Adipose tissue (tissue), 3 donors: ENCODE data around the gene SRMS. TPM values are rescaled to one million over a fixed set of nuclear protein-coding genes. Genes with fewer than 3 reads are reported as not detected.
A peak's percentile ranks its signal among the peaks of the same experiment; 100 is the strongest.
"Not testable (repeated sequence)": the region's sequence is repeated elsewhere in the genome, so short reads cannot be mapped to it uniquely, and the experiment has no call there.

Experiments used
- H3K27ac ChIP-seq: one replicate; pipeline ENCODE4 v1.5.1; 2013; ENCODE audit warnings: low read depth, low read length
- WGBS, 3 donors: extraction: QIAGEN DNeasy Blood & Tissue Kit; methylation state at CpG; one replicate each; pipeline ENCODE4 v1.1.7; 2013; 5-methylcytosine and 5-hydroxymethylcytosine counted together
- polyA plus RNA-seq, 3 donors: library from polyadenylated mRNA; stranded (reverse); fragments of 200-250 nt; gene quantifications; one replicate each; pipeline ENCODE4 v1.2.3, GENCODE V29; 2013
- donor health status: healthy with polysubstance abuse.
- donor health status: Bipolar disorder and iron deficiency.
- donor health status: healthy.

The SRMS gene
- polyA plus RNA-seq, 3 donors: 0.06 TPM; not detected in 2

DNA sequence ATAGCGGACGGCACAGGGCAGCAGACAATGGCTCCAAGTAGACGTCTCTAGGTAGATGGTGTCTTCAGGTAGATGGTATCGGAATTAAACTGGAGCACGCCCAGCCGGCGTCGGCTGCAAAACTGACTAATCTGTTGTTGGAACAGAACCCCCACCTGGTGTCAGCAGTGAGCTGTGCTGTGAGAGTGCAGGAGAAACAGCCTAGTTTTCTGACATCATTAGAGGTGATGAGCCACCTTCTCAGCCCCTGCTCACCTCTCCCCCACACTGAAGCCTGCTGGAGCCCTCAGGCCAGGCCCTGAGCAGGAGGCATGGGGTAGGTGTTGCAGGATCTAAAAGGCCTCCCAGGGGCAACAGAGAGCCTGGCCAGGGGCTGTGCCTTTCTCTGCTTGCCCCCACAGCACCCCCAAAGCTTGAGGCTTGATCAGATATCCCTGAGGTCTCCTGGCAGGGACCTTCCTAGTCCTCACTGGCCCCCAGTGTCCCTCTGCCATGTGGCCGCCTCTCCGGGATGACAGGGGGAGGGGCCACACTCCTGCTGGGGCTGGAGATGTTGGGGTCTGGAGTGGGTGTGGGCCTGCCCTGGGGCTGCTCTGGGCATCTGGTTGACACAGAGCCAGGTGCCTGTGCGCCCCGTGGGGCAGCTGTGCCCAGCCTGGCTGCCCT is 33.4 kb upstream of the SRMS start:
- WGBS, 3 donors: 44 to 61% (median 55%) methylated on average over 11 to 12 of the region's 12 CpGs
- no peak overlapping the region for H3K27ac ChIP-seq

DNA sequence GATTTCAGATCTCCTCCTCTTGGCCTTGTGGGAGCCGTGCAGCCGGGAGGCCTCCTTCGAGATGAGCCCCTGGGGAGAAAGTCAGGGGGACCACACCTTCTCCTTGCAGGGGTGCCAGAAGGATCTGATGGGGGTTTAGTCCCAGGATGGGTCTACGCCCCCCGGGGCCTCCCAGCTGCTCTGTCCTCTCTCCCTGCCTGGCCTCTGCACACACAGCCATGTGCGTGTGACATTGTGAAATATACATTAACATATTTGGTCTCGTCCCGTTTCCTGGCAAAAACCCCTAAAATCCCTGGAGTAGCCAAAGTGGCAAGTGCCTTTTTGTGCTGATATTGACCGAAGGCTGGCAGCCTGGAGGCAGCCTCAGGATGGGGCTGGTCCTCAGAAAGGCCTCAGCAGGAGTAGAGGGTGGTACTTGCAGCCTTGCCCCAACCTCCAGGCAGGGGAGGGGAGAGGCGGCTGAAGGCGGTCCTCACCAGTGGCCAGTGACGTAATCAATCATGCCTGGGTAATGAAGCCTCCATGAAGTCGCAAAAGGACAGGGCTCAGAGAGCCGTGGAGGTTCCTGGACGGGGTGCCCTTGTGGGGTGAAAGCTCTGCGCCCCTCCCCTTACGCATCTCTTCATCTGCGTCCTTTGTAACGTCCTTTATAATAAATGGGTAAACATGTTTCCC is 31.6 kb upstream of the SRMS start:
- WGBS, 3 donors: 62 to 68% (median 65%) methylated on average over 16 to 19 of the region's 19 CpGs

GRCh38 chr20:63578224-63579016 is 30.9 kb upstream of the SRMS start:
- no peak overlapping the region for H3K27ac ChIP-seq
- 77 to 80% (median 79%) methylated on average over 26 of the region's 26 CpGs for WGBS, 3 donors

More for the DNA sequence above, 31.6 kb upstream of the SRMS start:
- H3K27ac ChIP-seq: no peak overlapping the region

- WGBS, 3 donors: 63 to 79% (median 72%) methylated on average over 19 of the region's 19 CpGs
- no peak overlapping the region for H3K27ac ChIP-seq
Observed at GRCh38 chr20:63577317-63577894, 29.9 kb upstream of the SRMS start.

DNA sequence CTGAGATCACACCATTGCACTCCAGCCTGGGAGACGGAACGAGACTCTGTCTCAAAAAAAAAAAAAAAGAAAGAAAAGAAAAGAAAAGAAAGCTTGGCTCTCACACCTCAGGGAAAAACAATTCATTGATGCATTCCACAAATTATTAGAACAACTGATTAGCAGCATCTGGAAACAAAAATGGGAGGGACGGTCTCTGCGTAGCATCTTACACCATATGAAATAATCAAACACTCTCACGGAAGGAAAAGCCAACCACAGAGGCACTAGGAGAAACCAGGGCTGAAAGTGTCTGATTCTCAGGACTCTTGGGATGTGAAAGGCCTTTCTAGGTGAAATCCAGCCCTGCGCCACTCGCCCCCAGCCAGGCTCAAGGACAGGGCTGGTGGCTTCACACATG is 28.8 kb upstream of the SRMS start:
- WGBS, 3 donors: 82 to 90% (median 83%) methylated on average over 7 of the region's 7 CpGs

GRCh38 chr20:63574829-63575743 is 27.5 kb upstream of the SRMS start:
- H3K27ac ChIP-seq: no peak overlapping the region
- WGBS, 3 donors: 66 to 71% (median 68%) methylated on average over 28 of the region's 28 CpGs

More for the DNA sequence above, 28.8 kb upstream of the SRMS start:
- H3K27ac ChIP-seq: no peak overlapping the region

DNA sequence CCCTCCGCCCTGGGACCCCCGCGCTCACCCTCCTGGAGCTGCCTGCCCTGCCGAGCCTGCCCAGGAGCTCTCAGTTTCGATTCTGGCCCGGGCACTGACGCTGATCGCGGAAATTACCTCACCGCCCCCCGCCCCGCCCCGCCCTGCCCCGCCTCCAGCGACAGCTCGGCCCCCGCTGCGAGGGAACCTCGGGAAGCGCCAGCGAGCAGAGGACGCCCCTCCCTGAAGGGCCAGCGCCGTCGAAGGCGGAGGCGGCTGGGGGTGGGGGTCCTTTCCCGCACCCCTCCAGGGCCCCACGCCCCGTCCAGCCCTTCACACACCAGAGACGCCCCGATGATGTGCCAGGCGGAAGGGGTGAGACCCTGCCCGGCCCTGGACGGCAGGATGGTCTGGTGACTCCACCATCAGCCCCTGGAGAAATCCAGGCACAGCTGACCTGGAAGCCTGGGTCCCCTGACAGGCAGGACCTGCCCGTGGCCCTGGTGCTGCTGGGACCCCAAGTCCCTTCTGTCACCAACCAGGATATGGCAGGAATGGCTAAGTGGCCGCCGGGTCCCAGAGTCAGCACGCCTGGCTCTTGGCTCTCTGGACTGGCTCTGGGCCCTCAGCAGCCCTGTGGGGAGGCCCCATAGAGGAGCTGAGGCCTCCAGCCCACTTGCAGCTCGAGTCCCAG is 26.7 kb upstream of the SRMS start, which contains the start of gene HELZ2:
HELZ2 (minus strand) TSS at position 84 of the 673 bp plus-strand sequence. CDS start 1,854 bp downstream, outside the sequence.
- 8 to 11% (median 8%) methylated on average over 24 to 40 of the region's 40 CpGs for WGBS, 3 donors
- peak within 1 kb of the TSS; percentile 88 for H3K27ac ChIP-seq

GRCh38 chr20:63573647-63574131 is 26.1 kb upstream of the SRMS start:
- 1 to 3% (median 2%) methylated on average over 14 to 24 of the region's 24 CpGs for WGBS, 3 donors
- peak overlapping the region; percentile 88 for H3K27ac ChIP-seq

DNA sequence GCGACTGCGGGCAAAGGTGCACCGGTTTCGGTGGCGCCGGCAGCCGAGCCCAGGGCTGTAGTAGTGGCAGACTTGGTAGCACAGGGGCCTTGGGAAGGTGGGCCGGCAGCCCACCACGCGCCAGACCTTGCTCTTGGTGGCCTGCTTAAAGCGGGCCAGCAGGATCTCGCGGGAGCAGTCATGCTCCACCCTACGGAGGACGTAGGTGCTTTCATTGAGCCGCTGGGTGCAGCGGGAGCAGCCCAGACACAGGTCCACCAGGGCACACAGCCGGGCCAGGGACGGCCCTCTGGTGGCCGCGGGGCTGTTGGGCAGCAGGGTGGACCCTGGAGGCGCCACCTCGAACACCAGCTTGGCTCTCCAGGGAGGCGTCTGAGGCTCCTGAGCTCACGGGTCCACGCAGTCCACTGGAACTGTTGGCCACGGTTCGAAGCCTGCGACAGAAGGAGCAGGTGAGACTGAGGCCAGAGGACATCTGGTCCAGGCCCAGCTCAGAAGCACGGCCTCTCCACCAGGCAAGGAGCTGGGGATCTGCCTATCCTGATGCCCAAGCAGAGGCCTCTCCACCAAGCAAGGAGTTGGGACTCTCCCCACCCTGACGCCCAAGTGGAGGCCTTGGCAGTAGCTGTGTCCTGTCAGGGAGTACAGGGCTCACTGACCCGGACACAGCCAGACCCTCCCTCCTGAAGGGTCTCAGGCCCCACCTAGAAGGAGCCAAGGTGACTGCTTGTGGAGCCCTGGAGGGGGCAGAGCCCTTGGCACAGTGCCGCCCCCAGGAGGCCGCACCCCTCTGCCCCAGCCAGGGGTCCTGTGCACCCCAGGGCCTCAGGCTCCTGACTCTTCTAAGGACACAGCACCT is 25.5 kb upstream of the SRMS start:
- no peak overlapping the region for H3K27ac ChIP-seq
- WGBS, 3 donors: 85 to 88% (median 88%) methylated on average over 31 to 34 of the region's 34 CpGs

DNA sequence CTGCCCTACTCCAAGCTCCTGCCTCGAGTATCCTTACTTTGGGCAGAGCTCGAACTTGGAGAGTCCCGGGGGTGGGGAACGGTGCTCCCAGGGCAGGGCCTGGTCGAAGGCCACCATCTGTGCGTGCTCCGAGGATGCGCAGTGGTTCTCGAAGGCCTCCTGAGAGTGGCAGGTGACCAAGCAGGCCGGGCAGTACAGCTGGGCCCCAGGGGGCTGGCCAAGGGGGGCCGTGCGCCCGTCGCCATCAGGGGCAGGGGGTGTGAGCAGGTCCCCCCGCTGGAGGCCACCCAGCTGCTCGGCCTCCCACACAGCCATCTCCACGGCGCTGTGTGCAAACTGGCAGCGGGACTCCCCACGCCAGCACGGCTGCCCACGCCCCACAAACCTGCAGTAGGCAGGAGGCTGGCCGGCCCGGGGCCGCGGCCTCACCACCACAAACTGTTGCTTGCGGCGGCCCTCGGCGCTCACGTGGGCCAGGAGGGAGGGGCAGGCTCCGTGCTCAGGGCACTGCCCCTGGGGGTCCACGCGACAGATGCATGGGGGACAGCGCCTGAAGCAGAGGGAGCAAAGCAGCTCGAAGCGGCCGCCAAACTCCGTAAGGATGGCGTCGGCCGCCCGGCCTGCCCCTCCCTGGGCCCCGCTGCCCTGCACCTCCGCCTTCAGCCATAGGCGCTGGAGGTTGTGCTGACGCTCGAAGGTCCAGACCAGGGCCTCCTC is 24.7 kb upstream of the SRMS start:
- 91% methylated on average over 42 to 48 of the region's 48 CpGs for WGBS, 3 donors
- no peak overlapping the region for H3K27ac ChIP-seq

GRCh38 chr20:63571087-63571478 is 23.5 kb upstream of the SRMS start:
- WGBS, 3 donors: 57 to 73% (median 70%) methylated on average over 4 to 6 of the region's 11 CpGs
- H3K27ac ChIP-seq: not testable (repeated sequence)

GRCh38 chr20:63570281-63571086 is 22.9 kb upstream of the SRMS start:
- WGBS, 3 donors: 91 to 93% (median 92%) methylated on average over 28 of the region's 28 CpGs
- H3K27ac ChIP-seq: no peak overlapping the region

DNA sequence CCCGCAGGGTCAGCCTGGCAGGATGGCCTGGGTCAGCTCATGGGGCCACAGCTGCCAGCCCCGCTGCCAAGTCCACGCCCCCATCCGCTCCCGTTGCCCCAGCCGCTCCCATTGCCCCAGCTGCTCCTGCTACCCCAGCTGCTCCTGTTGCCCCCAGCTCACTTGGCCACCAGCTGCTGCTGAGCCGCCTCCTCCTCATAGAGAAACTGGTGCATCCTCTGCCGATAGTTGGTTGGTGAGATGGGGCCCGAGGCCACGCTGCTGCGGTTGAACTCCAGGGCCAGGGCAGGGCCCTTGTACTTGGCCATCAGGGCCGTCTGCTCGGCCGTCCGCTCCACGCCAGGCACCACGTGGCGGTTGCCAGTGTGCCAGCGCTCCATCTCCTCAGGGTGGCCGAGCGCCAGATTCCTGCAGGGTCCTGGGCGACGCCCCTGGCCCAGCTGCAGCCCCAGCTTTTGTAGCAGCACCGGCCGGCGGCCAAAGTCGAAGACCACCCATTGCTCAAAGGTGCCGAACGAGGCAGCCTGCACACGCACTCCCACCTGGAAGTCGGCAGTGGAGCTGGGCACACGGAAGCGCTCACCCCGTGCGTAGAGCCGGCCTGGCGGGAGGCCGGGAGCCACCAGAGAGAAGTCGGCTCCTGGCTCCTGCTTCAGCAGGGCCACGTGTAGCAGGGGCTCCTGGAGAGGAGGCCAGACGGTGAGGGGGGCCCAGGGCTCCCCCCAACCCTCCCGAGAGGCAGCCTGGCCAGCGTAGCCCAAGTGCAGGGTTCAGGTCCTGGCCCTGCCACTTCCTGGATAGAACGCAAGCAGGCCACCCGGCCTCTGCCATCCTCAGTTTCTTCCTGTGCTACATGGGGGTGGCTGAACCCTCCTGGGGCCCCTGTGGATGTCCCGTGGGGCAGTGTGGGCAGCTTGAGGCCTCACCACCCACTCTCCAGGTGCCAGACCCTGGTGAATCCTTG is 21.7 kb upstream of the SRMS start:
- 87 to 92% (median 88%) methylated on average over 42 to 46 of the region's 46 CpGs for WGBS, 3 donors
- H3K27ac ChIP-seq: no peak overlapping the region
